Measurements from ENCODE around the gene RNF150.

The RNF150 gene

DNA sequence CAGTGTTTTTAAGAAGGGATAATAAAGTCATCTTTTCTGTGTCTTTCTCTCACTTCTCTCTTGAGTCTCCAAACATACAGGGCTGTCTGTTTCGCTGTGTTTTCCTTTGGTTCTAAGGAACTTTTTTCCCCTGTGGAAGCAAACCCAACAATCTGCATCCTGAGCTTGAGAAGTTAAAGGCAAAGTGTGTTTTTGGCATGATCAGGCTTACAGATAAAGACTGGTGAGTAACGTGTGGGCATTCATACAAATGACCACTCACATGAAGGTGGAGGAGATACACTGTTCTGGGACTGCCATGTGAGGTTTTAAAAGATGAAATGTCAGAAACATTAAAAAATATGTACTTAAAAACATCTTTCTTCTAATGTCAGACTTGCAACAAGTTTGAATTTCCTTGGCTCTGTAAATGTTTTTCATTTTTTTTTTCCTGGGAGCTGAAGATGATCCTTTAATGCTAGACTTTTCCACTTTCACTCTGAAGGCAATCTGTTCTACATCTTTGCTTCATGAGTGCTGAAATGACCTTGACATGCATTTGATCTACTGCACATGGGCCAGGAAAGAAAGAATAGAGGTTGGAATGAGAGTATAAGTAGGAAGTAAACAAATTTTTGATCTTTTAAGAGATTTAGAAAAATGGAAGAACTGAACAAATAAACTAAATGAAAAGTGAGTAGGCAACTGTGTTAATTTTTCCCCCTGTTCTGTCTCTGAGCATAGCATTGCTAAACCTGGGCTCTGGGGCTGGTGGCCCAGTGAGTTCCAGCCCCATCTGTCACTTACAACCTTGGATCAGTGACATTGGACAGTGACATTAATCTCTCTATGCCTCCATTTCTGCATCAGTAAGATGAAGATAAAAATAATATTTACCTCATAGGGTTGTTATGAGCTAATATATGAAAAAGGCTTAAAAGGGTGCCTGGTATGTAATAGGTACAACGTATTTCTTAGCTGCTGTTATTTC, 226.0 kb downstream of the RNF150 start:
- no peak for DNase-seq (ENCODE audit: low read depth)

DNA sequence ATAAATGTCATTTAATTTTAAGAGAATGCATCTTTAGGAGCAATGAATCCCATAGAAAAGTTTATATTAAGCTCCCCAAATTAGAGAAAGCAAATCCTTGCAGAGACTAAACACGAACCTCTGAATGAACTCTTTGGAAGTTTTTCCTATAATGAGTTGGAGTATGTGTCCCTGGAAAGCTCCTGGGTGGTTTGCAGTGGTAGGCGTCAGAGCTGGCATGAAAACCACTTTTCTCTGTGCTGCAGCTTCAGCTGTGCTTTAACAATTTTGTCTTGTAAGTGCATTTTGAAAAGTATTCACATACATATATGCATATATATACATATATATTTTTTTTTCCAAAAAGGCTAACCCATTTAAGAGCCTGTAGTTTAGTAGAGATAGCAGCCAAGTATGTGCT, 228.4 kb downstream of the RNF150 start:
- DNase-seq (ENCODE audit: low read depth): no peak

DNA sequence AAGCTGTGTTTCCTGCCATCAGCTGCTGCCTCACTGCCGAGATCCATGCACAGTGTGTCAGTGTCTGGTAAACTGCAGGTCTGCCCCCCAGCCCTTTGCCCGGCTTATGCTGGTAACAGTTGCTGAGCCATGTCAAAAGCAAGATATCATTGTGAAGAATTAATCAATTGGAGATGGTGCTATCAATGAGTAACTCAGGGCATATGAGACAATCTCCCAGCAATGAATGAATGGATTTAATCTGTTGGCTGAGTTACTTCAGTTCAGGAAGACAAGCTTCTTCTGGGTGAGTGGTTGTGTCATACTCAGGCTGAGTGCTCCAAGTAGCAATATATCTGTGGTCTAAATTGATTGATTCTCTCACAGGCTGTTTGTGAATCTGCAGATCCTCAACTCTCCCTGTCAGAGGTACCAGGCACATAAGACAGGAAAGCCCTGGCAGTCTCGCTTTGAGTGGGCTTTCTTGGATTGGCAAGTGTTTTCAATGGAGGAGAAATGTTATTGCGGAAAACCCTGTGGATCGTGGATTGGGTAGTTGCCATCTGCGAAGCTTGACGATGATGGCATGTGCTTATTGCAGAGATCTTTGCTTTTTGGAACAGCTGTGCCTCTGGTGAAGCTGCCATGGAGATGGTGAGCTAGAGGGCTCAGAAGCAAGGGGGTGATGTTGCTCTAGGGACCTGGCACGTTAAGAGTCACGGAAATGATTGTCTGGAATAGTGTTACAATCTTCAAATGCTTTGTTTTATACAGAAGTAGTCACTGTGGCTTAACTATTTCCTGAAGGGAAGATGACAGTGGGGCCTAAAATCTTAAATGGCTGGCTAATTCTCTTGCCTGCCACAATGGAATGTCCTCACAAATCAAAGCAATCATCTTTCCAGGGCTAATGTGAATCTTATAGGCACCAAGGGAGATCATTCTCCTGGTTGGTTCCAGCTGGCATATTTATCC, 229.5 kb downstream of the RNF150 start:
- DNase-seq (ENCODE audit: low read depth): no peak

DNA sequence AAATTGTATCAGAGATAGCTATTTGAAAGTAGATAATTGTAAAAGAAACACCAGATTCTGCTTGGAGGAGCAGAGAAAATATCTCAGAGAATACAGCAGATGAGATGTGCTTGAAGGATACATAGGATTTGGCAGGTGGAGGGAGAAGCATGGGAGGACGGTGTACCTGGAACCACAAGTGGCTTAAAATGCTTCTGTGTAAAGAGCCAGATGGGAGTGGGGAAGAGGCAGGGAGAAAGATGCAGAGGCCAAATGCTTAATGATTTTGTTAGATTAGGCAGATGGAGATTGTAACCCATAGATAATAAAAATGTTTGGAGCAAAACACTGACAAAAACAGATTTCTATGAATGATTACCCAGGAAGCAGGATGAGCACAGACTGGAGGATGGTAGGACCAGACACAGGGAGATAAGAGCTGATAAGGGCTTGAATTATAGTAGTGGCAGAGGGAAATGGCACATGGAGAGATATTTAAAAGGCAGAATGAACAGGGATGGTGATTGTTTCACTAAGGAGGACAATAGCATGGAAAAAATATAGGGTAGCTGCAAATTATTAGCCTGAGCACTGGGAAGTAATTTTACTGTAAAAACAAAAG, 231.4 kb downstream of the RNF150 start:
- DNase-seq (ENCODE audit: low read depth): no peak

DNA sequence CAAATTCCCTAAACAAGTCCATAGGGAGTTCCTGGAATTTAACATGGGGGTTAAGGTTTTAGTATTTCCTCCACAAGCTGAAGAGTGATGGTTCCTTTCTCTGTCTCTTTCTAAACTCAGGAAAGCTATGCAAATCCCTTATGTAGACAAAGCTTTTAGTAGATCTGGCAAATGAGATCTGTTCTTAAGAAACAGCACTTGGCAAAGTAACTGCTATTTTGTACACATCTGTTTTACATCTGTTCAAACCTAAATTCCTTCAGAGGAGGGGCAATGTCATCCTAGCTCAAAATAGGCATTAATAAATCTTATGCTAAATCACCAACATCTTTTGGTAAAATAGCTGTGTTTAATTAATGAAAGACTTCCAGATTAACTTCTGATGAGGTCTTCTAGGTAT, 239.3 kb downstream of the RNF150 start:
- no peak for DNase-seq (ENCODE audit: low read depth)

DNA sequence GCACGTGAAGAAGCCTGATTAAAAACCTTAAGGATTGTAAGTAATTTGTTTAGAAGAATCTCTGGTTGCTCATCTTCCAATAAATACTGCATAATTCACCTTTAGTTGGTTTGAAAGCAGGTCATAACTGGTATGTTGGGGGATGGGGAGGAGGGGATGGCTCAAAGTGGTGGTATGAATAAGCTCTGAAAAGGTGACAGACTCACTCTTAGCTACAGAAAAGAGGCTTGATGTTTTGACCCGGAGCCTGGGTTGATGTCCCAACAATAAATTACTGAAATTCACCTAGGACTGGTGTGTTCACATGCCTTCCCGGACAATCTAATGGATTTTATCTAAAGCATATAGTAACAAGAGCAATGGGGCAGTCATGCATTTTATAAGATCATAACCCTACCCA, 245.2 kb downstream of the RNF150 start:
- no peak for DNase-seq (ENCODE audit: low read depth)

DNA sequence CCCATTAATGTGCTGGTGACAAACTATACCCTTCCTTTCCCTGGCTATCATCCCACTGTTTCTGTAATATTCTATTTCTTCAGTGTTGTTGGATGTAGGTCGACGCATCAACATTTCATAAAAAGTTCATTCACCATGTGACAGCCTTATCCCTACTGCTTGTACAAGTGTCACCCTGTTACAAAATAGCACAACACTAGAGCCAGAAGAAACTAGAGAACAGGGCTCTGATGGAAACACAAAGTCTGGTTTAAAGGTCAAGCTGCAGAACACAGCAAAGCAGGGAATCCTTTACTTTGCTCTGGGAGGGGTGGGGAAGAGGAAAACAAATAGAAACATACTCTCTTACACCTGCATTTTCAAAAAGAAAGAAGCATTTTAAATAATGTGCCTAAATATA, 245.8 kb downstream of the RNF150 start:
- DNase-seq (ENCODE audit: low read depth): no peak

DNA sequence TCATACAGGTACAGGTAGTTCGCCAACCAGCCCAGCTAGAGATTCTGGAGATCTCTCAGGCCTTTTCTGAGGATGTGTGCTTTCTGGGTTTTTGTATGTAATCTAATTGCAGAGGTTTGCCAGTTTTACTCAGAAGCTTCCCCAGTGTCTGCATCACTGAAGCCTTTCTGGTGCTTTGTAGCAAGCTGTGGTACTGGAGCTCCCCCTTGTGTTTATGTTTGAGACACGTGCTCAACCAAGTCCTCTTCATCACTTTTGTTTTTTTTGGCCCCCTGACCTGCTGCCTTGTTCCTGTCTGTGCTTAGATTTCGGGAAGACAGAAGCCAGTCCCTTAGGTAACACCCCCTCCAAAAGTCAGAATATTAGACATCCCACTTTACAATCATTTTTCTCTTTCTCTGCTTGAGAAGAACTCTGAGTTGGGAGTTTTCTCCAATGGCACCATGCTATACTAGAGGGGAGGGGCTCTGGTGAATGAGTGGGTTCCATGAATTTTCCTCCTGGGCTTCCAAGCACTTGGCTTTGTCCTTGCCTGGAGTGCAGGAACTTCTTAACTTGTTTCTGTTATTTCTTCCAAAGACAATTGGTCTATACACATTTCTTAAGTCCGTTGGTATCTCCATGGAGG, 248.7 kb downstream of the RNF150 start:
- no peak for DNase-seq (ENCODE audit: low read depth)

DNA sequence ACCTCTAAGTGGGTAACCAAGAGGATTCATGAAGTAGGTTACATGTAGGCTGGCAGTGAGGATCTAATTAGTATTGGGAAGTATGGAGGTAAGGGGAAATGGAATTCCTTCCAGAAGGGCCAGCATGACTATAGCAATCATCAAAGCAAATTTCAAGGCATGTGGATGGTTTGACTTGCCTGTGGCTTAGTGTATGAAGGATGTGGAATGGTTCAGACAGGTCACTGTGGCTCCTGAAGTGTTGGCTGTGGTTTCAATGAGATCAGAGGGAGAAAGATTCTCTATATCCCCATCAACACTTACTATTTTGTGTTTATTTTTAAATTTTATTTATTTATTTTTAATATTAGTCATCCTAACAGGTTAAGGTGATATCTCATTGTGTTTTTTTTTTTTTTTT, 255.5 kb downstream of the RNF150 start:
- DNase-seq (ENCODE audit: low read depth): no peak

DNA sequence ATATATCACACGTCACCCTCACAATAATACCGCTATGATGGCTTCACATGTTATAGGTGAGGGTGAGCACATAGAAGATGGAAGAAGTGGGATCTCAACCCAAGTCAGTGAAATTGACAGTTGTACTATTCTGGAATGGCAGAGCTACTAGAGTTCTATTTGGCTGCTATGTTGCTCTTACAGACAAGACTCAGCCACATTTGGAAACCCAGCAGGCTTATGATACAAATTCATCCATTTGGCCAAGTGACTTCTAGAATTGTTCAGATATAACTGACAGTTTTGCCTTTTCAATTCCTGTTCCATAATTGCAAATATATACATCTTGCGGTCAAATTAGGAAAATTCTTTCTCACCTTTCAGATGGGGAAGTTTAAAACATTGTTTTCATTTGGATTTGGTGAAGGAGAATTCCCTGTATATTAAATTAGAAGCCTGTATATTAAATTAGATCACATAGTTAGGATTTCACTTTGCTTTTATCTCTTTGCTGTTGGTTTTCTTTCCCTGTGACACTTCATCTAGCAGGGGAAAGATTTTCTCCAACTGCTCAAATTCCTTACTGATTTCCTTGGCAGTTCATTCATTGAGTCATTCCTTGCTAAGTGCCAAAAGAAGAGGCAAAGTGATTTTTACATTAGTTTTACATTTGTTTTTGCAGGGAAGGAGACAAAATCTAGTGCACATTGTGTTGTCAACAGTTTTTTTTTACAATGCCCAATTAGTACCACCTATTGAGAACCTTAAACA, 256.5 kb downstream of the RNF150 start:
- no peak for DNase-seq (ENCODE audit: low read depth)

DNA sequence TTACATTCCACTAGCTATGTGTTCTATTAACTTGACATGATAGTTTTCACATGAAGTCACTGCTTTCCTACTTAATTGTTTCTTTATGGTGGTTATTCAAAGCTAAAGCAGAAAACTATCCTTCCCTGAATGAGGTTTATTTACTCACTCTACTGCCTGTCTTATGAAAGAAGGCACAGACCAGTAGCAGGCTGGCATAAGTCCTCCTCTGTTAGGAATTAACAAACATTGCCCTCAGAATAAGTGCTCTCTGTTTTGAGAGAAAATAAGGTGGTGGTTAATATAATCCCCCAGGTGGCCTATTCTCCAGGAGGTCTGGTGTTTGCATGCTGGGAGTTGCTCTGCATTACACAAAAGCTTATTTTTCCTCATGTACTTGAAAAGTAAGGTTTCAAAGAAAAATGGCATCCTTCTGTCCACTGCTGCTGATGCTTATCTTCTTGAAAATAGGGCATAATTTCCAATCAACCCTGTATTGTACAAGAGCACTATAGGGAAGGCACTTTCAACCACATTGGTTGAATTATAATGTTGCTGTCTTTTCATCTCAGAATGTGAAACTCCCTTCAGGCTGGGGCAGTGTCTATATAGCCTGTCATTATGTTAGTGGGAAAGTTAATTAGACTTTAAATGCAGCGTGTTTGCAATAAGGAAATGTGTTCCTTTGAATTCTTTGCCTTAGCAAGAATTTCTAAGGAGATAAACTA, 257.4 kb downstream of the RNF150 start:
- DNase-seq (ENCODE audit: low read depth): no peak

DNA sequence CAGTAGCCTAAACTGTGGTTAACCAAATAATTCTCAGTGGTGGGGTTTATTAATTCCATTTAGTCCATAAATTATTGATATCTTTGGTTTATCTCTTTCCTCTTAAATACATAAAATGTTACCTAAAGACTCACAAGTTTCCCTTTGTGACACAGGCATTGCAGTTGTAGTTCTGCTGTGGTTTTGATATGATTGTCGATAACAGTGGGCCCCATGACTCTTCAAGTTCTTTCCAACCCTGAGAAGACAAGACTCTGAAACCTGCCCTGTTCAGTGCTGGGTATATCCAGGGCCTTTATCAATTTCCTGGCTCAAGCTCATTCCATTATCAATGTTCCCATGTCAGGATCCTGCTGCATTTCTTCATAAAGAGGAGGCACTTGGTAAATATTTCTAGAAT, 259.2 kb downstream of the RNF150 start:
- no peak for DNase-seq (ENCODE audit: low read depth)

DNA sequence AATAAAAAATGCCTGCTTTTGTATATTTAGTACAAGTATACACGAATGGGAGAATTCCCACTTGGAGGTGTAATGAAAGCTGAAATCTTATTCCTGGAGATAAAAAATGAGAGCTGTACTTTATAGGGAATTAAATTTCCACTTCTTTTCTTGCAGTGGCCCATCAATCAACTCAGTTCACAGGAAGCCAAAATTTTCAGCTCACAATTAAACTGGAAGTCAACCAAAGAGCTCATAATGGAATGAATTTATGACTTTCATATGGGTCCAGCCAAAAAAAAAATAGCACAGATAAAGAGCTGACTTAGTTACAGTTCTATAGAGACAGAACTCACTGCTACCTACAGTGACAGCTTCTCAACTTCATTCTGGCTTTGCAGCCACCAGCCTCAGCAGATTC, 261.9 kb downstream of the RNF150 start:
- DNase-seq (ENCODE audit: low read depth): no peak

DNA sequence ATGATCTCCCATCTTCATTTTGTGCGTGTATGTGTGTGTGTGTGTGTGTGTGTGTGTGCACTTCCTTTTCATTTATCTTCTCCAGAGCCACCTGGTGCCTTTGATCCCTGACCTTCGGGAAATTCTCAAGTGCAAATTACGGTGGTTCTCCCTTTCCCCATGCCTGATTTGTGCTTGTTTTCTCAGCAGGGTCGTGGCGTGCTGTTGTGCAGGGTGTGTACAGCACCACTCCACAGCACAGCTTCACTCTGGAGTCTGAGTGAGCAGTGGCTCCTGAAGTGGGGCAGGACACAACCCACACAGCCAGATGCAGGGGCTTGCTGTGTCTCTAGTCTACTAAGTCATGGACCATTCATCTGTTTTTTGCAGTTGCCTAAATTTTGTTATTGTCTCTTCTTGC, 262.8 kb downstream of the RNF150 start:
- no peak for DNase-seq (ENCODE audit: low read depth)

DNA sequence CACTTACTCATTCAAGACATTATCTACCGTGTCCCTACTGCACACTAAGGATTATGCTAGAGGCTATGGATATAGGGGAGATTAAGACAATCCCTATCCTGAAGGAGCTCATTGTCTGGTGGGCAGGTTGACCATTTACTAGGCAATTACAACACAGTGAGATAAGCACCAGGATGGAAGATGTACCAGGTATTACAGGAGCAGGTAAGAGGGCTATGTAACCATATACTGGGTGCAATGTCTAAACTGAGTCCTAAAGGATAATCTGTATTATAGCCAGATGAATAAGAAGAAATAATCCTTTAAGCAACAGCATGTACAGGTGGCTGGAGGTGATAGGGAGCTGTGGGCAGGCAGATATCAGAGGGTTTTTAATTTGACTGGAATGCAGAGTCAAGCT, 263.8 kb downstream of the RNF150 start:
- no peak for DNase-seq (ENCODE audit: low read depth)

DNA sequence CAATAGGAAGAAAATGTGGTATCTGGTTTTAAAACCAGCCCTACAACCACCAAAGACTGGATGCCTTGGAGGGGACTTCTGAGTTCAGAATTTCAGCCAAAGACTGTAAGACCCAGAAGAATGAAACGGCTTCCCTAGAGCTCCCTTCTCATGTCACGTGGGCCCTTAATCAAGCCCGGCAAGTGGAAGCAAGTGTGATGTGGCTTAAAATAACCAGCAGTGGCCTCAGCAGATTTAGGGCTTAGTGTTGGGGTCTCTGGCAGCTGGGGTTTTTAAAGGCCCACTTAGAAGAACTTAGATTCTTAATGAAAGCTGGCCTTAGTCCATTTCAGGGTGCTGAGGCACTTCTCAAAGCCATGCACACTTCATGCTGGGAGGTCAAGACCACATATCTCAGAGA, 265.9 kb downstream of the RNF150 start:
- no peak for DNase-seq (ENCODE audit: low read depth)

DNA sequence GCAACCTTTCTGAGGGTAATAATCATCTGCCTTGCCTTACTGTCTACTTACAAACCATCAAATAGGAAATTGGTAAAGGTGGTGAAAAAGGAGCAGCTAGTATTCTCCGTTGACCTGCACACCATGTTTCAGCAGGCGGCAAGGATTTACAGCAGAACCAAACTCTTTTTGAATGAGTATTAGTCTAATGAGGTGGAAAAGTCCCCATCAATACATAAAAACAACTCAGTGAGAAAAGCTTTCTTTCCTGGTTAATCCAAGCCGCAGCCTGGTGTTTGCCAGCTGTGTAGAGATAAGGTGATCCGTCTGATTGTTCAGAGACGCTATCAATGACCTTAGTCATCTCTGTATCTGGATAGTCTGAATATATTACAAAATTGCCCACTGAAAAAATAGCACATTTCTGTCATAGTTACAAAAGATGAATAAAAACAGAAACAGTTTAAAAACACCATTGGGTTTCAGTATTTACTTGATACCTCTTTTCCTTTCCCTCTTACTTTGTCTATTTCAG, 266.7 kb downstream of the RNF150 start:
- no peak for DNase-seq (ENCODE audit: low read depth)

DNA sequence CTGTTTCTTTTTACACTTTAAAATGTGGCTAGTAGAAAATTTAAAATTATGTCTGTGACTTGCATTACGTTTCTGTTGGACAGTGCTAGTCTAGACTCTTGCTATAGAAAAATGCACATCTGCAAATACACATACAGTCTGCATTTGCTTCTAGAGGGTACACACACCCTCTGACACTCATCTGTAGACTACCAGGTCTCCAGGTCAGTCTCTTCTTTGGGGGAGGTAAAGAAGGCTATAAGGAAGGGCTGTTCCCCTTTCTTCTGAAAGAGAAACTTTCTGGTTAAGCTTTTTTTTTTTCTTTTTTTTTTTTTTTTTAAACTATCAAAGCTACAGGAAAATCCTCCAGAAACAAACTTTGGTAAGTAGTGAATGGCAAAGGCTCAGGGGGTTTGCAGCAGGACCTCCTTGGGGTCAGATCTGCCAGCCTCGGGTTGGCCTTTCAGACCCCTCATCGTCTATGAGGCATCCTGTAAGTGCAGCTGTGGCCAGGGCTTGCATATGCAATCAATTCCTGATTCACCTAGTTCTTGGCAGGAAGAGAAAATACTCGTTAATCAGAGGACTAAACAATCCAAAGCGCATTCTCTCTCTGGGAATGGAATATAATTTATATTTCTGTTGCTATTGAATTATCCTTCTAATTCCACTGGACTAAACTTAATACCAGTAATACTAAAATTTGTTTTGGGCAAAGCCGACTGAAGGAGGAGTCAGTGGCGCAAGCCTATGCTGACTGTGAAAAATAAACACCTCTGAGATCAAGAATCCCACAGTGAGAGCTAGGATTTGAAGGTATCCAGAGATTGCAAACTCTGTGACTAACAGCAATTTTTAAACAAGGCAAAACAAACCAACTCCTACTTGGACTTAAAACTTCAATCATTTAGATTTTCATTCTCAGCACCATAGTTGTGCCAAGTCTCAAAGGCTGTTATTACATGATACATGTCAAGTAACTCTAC, 267.7 kb downstream of the RNF150 start:
- no peak for DNase-seq (ENCODE audit: low read depth)

DNA sequence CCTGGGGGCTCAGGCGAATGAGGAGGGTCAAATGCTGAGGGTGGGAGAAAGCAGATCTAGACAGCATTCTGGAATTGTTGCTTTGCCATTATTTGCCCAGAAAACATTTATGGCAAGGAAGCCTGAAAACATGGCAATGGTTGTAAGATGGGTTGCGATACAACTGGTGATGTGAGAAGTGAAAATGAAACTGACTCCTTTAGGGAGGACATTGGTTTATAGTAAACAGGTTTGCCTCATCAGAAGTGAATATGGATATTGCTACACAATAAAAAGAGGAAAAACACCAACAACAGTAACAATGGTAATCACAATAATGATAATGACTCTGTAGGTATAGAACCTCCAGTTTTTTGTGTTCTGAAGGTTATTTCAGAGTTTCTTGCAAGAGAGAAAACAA, 270.1 kb downstream of the RNF150 start:
- no peak for DNase-seq (ENCODE audit: low read depth)

DNA sequence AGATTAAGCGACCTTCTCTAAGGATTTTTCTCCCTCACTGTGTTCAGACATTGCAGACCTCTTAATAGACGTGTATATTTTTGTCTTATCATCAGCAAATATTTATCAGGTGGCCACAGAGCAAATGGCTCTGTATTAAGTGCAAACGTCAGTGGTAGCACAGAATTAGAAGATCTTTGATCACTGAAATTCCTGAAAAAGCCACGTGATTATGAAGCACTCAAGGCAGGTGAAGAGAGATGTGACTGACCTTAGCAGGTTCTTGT, 271.2 kb downstream of the RNF150 start:
- no peak for DNase-seq (ENCODE audit: low read depth)
